B cell (primary cell): ENCODE results near the gene INTS15. TPM values are rescaled to one million over a fixed set of nuclear protein-coding genes. Genes with fewer than 3 reads are reported as not detected.

Experiments
- ATAC-seq: fragments of 200-7000 bp; cut with Tn5 transposase; one replicate; pipeline ENCODE4 v1.10.0; 2021; ENCODE audit warnings: low read depth, mild to moderate bottlenecking, moderate number of reproducible peaks, moderate library complexity
- CTCF ChIA-PET: fragments of 350-600 bp; sonication (Branson Sonifier 250); formaldehyde crosslinking; loops from one replicate; lab custom pipeline; 2021; ENCODE audit warnings: antibody characterized with exemption, inconsistent platforms; lab: Charles Lee
- POLR2A ChIA-PET: fragments of 350-600 bp; sonication (Branson Sonifier 250); formaldehyde crosslinking; loops from one replicate; lab custom pipeline; 2021; ENCODE audit warnings: antibody characterized with exemption; lab: Charles Lee
- DNase-seq: peaks from one replicate; pipeline ENCODE4 v3.0.0; 2013
- H2AFZ ChIP-seq: 2 replicates; pipeline ENCODE4 v1.6.1; 2012; ENCODE audit warnings: mild to moderate bottlenecking, low read depth, low read length; ENCODE audit not compliant: insufficient read depth, poor library complexity, severe bottlenecking
- H3K27ac ChIP-seq, 2 donors: 1 replicate in 1 of 2; 2 replicates in 1 of 2; pipeline ENCODE4 v1.5.1; 2012 to 2013; ENCODE audit warnings: low read length in 2 of 2, mild to moderate bottlenecking in 2 of 2, moderate library complexity in 1 of 2
- H3K27me3 ChIP-seq, 4 experiments: fragments of 200-600 bp in 1 of 4; sonication (generic) in 1 of 4; replicated peaks in 1 of 4; 1 replicate in 2 of 4; 2 replicates in 2 of 4; pipeline versions ENCODE4 v1.6.1 to v1.7.0; 2013 to 2016; ENCODE audit warnings: low read length in 3 of 4, mild to moderate bottlenecking in 2 of 4, mixed read lengths in 1 of 4, moderate library complexity in 1 of 4; ENCODE audit not compliant: insufficient read depth in 4 of 4, control insufficient read depth in 3 of 4; ENCODE audit errors: control extremely low read depth in 1 of 4
- H3K36me3 ChIP-seq, 2 experiments: replicated peaks in 1 of 2; 1 replicate in 1 of 2; 2 replicates in 1 of 2; pipeline versions ENCODE4 v1.6.1 to v1.7.1; 2013; ENCODE audit warnings: low read length in 1 of 2; ENCODE audit not compliant: insufficient read depth in 2 of 2, control insufficient read depth in 1 of 2; ENCODE audit errors: control extremely low read depth in 1 of 2, extremely low read depth in 1 of 2
- H3K4me1 ChIP-seq, 2 donors: fragments of 200-600 bp in 1 of 2; sonication (generic) in 1 of 2; 1 replicate in 1 of 2; 2 replicates in 1 of 2; pipeline versions ENCODE4 v1.5.1 to v1.6.1; 2013 to 2017; ENCODE audit warnings: low read length in 2 of 2; ENCODE audit not compliant: control insufficient read depth in 2 of 2, insufficient read depth in 2 of 2
- H3K4me2 ChIP-seq: replicated peaks from 2 replicates; pipeline ENCODE3; 2012; ENCODE audit warnings: mild to moderate bottlenecking, low read depth, low read length; ENCODE audit not compliant: poor library complexity, severe bottlenecking
- H3K4me3 ChIP-seq, 5 experiments: fragments of 200-600 bp in 1 of 5; sonication (generic) in 1 of 5; 1 replicate in 3 of 5; 2 replicates in 2 of 5; pipeline versions ENCODE4 v1.5.1 to v1.7.0; 2011 to 2016; ENCODE audit warnings: low read length in 4 of 5, mild to moderate bottlenecking in 4 of 5, low read depth in 2 of 5, control low read depth in 1 of 5, moderate library complexity in 1 of 5; ENCODE audit not compliant: insufficient read depth in 1 of 5; ENCODE audit errors: control extremely low read depth in 1 of 5, extremely low read depth in 1 of 5
- H3K79me2 ChIP-seq: fragments of 200-600 bp; sonication (generic); one replicate; pipeline ENCODE4 v1.6.0; 2016; ENCODE audit warnings: low read length; ENCODE audit not compliant: control insufficient read depth, insufficient read depth
- H3K9ac ChIP-seq: fragments of 200-600 bp; sonication (generic); 2 replicates; pipeline ENCODE4 v1.6.1; 2017; ENCODE audit warnings: mild to moderate bottlenecking, low read length, moderate library complexity
- H3K9me3 ChIP-seq, 3 donors: one replicate each; pipeline versions ENCODE4 v1.6.1 to v1.7.1; 2013; ENCODE audit warnings: low read length in 2 of 3; ENCODE audit not compliant: control insufficient read depth in 2 of 3, insufficient read depth in 1 of 3; ENCODE audit errors: control extremely low read depth in 1 of 3
- H4K20me1 ChIP-seq: 2 replicates; pipeline ENCODE4 v1.6.0; 2012; ENCODE audit warnings: mild to moderate bottlenecking, low read length; ENCODE audit not compliant: insufficient read depth, control insufficient read depth, poor library complexity, severe bottlenecking
- H3K27ac Mint-ChIP-seq: one replicate; pipeline ENCODE4 v1.8.0; 2021; ENCODE audit warnings: mixed read lengths
- H3K27me3 Mint-ChIP-seq: one replicate; pipeline ENCODE4 v1.8.0; 2021; ENCODE audit warnings: mixed read lengths
- H3K4me1 Mint-ChIP-seq: one replicate; pipeline ENCODE4 v1.8.0; 2021; ENCODE audit warnings: mixed read lengths
- H3K4me3 Mint-ChIP-seq: one replicate; pipeline ENCODE4 v1.8.0; 2021; ENCODE audit warnings: mixed read lengths
- H3K9me3 Mint-ChIP-seq: one replicate; pipeline ENCODE4 v1.8.0; 2022; ENCODE audit warnings: mixed read lengths; ENCODE audit not compliant: insufficient read depth
- EZH2 ChIP-seq: IDR thresholded peaks from 2 replicates; pipeline ENCODE4 v1.6.1; 2012; ENCODE audit warnings: borderline replicate concordance, low read depth, mild to moderate bottlenecking, moderate library complexity, low read length; ENCODE audit not compliant: insufficient read depth, poor library complexity, severe bottlenecking
- WGBS: methylation state at CpG from one replicate; pipeline ENCODE4 v1.1.5; 2013; ENCODE audit warnings: missing lambda C conversion rate; ENCODE audit not compliant: insufficient coverage; 5-methylcytosine and 5-hydroxymethylcytosine counted together
- intact Hi-C: fragments of 100-400 bp; cut with micrococcal nuclease; formaldehyde crosslinking; loops from one replicate; pipeline ENCODE4 v1.10.0; 2022
- polyA plus RNA-seq: library from polyadenylated mRNA; depleted of rRNA; stranded (reverse); fragments of >200 nt; gene quantifications from 2 replicates; pipeline ENCODE4 v1.2.3, GENCODE V29; 2012
- total RNA-seq, 2 donors: library from RNA; stranded (reverse); fragments of 120-200 nt in 1 of 2; gene quantifications; 1 replicate in 1 of 2; 2 replicates in 1 of 2; pipeline versions ENCODE4 v1.2.3 to v1.2.4, GENCODE V29; 2013 to 2022
- TF ChIP-seq, protein P1 (sequence below): fragments of 200-600 bp; IDR thresholded peaks from one replicate; pipeline ENCODE4 v1.8.0; 2022; ENCODE audit warnings: antibody characterized with exemption, mild to moderate bottlenecking

Gene INTS15
- total and polyA plus RNA-seq, 2 donors (not counting 1 experiment from before 2014, with no cell fraction given), result 57.1 to 63.2 TPM

DNA sequence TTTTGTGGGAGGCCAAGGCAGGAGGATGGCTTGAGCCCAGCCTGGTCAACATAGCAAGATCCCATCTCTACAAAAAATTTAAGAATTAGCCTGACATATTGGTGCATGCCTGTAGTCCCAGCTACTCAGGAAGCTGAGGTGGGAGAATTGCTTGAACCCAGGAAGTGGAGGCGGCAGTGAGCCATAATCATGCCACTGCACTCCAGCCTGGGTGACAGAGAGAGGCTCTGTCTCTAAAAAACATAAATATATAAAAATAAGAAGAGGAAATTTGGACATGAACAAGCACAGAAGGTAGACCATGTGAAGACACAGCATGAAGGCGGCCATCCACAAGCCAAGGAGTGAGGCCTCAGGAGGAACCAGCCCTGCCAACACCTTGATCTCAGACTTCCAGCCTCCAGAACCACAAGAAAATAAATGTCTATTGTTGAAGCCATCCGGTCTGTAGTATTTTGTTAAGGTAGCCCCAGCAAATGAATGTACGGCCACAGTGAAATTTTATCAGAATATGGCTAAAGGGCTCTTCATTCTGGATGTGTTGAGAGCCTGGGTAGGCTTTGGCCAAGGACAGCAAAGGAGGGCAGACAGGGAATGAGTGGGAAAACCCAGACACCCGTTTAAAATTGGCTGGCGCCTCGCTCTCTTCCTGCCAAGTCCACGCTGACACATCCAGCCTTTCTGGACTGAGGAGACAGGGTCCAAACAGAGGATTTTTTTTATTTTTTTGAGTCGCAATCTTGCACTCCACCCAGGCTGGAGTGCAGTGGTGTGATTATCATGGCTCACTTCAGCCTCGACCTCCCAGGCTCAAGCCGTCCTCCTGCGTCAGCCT lies 25.7 kb upstream of the INTS15 start:
- Histone ChIP-seq H3K4me2 (no peak overlapping the region), H4K20me1 (no peaks in the 10 kb centered on the region), H3K79me2 (no peaks in the 10 kb centered on the region), H3K4me1 (no peaks in the 10 kb centered on the region), H3K9me3 (no peaks in the 10 kb centered on the region), H3K4me3 (no peak overlapping the region), H3K27me3 (no peaks in the 10 kb centered on the region), H3K27ac (no peak overlapping the region), H2AFZ (no peak overlapping the region), H3K36me3 (no peaks in the 10 kb centered on the region), H3K9ac (no peak overlapping the region)
- no peaks in the 10 kb centered on the region for H3K4me1 Mint-ChIP-seq
- no peak for ATAC-seq
- H3K27me3 Mint-ChIP-seq, result peaks cover 13% of the 10 kb centered on the region
- CTCF ChIA-PET, result no interaction called here
- TF ChIP-seq, protein P1, sequence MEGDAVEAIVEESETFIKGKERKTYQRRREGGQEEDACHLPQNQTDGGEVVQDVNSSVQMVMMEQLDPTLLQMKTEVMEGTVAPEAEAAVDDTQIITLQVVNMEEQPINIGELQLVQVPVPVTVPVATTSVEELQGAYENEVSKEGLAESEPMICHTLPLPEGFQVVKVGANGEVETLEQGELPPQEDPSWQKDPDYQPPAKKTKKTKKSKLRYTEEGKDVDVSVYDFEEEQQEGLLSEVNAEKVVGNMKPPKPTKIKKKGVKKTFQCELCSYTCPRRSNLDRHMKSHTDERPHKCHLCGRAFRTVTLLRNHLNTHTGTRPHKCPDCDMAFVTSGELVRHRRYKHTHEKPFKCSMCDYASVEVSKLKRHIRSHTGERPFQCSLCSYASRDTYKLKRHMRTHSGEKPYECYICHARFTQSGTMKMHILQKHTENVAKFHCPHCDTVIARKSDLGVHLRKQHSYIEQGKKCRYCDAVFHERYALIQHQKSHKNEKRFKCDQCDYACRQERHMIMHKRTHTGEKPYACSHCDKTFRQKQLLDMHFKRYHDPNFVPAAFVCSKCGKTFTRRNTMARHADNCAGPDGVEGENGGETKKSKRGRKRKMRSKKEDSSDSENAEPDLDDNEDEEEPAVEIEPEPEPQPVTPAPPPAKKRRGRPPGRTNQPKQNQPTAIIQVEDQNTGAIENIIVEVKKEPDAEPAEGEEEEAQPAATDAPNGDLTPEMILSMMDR, result no peak
- no peak for TF ChIP-seq EZH2
- no peak overlapping the region for H3K4me3 Mint-ChIP-seq
- H3K9me3 Mint-ChIP-seq, result no peaks in the 10 kb centered on the region
- POLR2A ChIA-PET, result no interaction called here
- WGBS, result 91% methylated on average over 9 of the region's 12 CpGs
- intact Hi-C loops, result no loop called here
- H3K27ac Mint-ChIP-seq, result no peak overlapping the region
- DNase-seq, result no peak

DNA sequence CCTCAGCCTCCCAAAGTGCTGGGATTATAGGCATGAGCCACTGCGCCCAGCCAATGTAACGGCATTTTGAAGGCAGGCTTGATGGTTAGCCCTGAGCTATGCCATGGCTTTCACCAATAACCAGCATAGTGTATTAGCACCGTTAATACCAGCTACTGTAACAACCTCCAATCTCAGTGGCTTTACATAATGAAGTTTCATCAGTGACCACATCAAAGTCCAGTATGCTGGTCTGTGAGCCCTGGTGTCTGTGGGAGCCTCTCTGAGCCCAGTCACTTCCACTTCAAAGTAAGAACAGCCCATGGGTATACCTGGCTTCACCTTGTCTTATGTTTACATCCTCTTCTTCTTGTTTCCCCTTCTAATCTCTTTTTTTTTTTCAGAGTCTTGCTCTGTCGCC lies 24.2 kb upstream of the INTS15 start:
- no peak overlapping the region for H3K27ac Mint-ChIP-seq
- H3K4me3 Mint-ChIP-seq, result no peak overlapping the region
- H3K27me3 Mint-ChIP-seq, result peaks cover 11% of the 10 kb centered on the region
- Histone ChIP-seq H3K4me1 (no peaks in the 10 kb centered on the region), H3K79me2 (no peaks in the 10 kb centered on the region), H3K4me2 (no peak overlapping the region), H3K27me3 (no peaks in the 10 kb centered on the region), H2AFZ (no peak overlapping the region), H3K9ac (no peak overlapping the region), H4K20me1 (no peaks in the 10 kb centered on the region), H3K9me3 (no peaks in the 10 kb centered on the region), H3K4me3 (no peak overlapping the region), H3K36me3 (no peaks in the 10 kb centered on the region), H3K27ac (no peak overlapping the region)
- ChIA-PET CTCF (no interaction called here), POLR2A (no interaction called here)
- DNase-seq (no peak), ATAC-seq (no peak)
- intact Hi-C loops, result no loop called here
- H3K4me1 Mint-ChIP-seq, result no peaks in the 10 kb centered on the region
- TF ChIP-seq EZH2, result no peak
- TF ChIP-seq, protein P1, result no peak
- no peaks in the 10 kb centered on the region for H3K9me3 Mint-ChIP-seq
- WGBS, result 77% methylated on average over 3 of the region's 4 CpGs
